Skin epidermis (tissue), 12 donors: Measurements from ENCODE around the gene TMEM45B.

ENCODE experiments used
- H3K27ac ChIP-seq, 21 experiments: fragments of 200-600 bp; sonication (generic) in 11 of 21; one replicate each; pipeline ENCODE4 v1.5.0; 2020; ENCODE audit warnings: mild to moderate bottlenecking in 3 of 21, inconsistent platforms in 2 of 21, moderate library complexity in 2 of 21
- H3K4me3 ChIP-seq, 7 experiments: fragments of 200-600 bp; sonication (generic) in 2 of 7; one replicate each; pipeline ENCODE4 v1.5.0; 2020; ENCODE audit warnings: inconsistent platforms in 2 of 7, mild to moderate bottlenecking in 2 of 7, moderate library complexity in 1 of 7

TMEM45B gene

DNA sequence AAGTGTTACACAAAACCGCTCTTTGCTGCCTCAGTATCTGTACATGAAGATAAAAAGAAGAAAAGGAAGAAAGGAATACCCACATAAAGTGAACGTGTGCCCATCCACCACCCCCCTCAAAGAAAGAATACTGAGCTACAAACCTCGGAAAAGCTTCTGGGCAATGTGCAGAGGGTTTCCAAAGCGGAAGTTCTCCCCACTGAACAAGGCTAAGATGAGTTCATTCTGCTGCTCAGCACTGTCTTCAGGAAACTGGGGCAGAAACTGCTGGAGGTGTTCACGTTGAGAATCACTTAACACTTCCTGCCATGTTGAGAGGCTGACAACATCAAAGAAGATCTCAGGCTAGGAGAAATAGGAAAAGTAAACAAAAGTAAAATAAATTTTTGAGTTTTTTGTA, 72.8 kb downstream of the TMEM45B start:
- no peak overlapping the region for H3K27ac ChIP-seq

DNA sequence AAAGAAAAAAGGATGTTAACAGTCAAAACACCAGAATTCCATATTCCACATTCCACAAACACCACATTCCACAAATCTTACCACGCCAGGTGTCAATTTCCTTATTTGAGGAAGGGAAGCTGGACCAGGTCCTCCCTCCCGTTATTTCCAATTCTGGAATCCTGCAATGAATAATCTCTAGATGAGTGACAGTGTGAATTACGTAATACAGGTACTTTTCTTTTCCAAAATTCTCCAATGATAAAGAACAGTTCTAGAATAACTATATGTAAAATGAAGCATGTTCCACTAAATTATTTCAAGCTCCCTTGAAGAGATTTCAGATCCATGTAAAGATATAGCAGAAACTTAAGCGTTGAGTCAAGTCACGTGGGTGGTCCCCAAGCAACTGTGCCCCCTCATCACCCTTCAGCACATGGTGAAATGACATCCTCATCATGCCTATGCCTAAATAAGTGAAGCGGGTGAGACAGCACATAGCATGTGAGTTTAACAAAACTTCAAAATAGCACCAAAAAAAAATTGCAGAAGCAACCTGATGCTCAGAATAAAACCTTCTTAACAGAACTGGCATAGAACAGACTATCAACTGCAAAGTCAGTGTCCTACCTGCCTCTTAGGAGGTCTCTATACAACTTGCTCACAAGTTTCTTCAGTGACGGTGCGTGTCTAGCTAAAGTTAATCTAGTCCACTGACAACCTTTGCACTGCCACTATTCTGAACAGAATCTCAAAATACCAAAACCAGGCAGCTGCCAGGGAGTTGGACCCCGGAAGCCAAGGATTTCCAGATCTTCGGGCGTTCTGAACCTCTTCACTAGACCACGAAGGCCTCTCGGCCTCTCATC, 78.9 kb downstream of the TMEM45B start:
- Histone ChIP-seq H3K4me3 (peak overlapping the region; percentile 73 to 99 (median 85)), H3K27ac (peak overlapping the region; percentile 74 to 95 (median 89))

More for the DNA sequence above, 72.8 kb downstream of the TMEM45B start:
- no peak overlapping the region for H3K4me3 ChIP-seq

DNA sequence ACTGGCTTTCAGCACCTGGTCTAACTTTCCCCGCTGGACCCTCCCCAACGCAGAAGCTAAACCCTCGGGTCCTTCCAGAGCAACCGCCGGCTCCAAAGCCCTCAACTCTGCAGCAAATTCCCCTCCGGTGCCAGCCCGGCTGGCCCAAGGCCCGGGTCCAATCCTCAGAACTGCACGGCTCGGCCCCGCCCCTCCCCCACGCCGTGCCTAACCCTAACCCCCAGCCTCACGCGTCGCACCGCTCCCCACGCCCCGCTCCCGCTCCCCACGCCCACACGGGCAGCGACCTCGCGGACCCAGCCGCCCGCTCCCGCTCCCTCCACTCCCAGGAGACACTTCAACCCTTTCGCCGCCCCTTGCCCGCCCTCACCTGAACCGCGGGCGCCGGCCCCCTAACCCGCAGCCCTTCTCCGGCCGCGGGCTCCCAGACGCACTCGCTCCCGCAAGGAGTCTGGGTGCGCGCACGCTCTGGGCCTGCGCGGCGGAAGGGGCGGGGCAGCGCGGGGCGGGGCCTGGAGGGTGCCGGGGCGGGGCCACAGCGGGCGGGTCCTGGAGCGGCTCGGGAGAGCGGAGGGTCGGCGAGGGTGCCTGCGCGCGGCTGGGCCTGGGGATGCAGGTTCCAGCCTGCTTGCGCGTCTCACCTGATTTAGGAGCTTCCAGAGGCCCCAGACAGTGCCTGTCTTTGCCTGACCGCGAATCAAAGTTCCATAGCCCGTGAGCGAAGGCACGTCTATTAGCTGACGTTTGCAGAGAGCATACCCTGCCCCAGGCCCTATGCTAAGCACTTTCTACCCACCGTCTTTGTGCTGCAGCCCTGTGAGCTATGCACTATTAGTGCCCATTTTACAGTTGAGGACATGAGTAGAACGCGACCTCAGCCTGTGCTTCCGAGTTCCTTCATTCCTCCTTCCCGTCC, 79.7 kb downstream of the TMEM45B start, which contains the start of gene NFRKB:
Gene NFRKB (minus strand): TSS at position 453 of the 916 bp plus-strand sequence. CDS start 2,729 bp downstream, outside the sequence.
- peak within 1 kb of the TSS; percentile 74 to 95 (median 89) for H3K27ac ChIP-seq
- H3K4me3 ChIP-seq = peak within 1 kb of the TSS; percentile 73 to 99 (median 85)

DNA sequence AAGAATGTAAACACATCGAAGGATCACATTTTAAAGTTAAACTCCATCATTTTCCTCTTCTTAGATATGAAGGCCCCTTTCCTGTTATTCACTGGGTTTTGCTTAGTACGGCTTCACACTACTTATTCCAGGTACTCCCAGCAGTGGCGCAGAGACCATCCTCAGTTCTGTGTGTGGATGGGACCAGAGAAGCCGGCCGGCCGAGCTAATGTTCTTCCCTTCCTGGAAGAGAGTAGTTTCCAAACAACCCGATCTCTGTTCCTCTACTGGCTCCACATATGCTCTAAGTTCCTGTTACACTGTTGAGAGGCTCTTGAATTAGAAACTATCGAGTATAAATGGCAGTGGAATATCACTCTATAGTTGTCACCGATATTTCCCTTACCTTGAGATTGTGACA, 80.4 kb downstream of the TMEM45B start:
- Histone ChIP-seq H3K4me3 (peak overlapping the region; percentile 73 to 99 (median 85)), H3K27ac (peak overlapping the region in 20 of 21 experiments; percentile 74 to 95 (median 89))

DNA sequence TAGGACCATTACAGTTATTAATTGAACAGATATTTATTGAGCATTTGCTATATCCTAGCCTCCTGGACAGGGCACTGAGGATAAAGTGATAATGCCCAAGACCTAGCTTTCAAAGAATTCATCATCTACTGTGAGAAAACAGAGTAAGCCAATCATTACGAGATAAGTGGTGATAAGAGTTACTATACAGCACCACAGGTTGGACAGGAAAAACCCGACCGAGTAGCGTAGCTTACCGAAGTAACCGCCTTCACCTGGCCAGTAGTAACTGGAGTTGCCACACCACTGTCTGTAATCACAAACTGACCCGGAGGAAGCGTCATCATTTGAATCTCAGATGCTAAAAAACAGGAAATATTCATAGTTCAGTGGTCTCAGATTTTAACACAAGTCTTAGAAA, 89.8 kb downstream of the TMEM45B start:
- Histone ChIP-seq H3K4me3 (no peak overlapping the region), H3K27ac (no peak overlapping the region)
